Endothelial cell (in vitro differentiated cells): ENCODE measurements around the gene SNAI3. TPM values are rescaled to one million over a fixed set of nuclear protein-coding genes. Genes with fewer than 3 reads are reported as not detected.

Experiments
- DNase-seq: peaks from one replicate; pipeline ENCODE4 v3.0.0; 2021; ENCODE audit warnings: low spot score
- H3K27ac Mint-ChIP-seq: one replicate; pipeline ENCODE4 v1.8.0; 2021; ENCODE audit warnings: mixed read lengths, inconsistent platforms; ENCODE audit not compliant: unreplicated experiment
- H3K27me3 Mint-ChIP-seq: one replicate; pipeline ENCODE4 v1.8.0; 2021; ENCODE audit warnings: mild to moderate bottlenecking, moderate library complexity, mixed read lengths, inconsistent platforms; ENCODE audit not compliant: unreplicated experiment
- H3K36me3 Mint-ChIP-seq: one replicate; pipeline ENCODE4 v1.8.0; 2021; ENCODE audit warnings: mild to moderate bottlenecking, low read depth, mixed read lengths, inconsistent platforms; ENCODE audit not compliant: unreplicated experiment
- H3K4me1 Mint-ChIP-seq: one replicate; pipeline ENCODE4 v1.8.0; 2021; ENCODE audit warnings: mild to moderate bottlenecking, mixed read lengths, inconsistent platforms; ENCODE audit not compliant: unreplicated experiment
- H3K4me3 Mint-ChIP-seq: one replicate; pipeline ENCODE4 v1.8.0; 2021; ENCODE audit warnings: mild to moderate bottlenecking, mixed read lengths, inconsistent platforms; ENCODE audit not compliant: unreplicated experiment
- H3K9me3 Mint-ChIP-seq: one replicate; pipeline ENCODE4 v1.8.0; 2021; ENCODE audit warnings: mixed read lengths, inconsistent platforms; ENCODE audit not compliant: unreplicated experiment
- total RNA-seq: library from RNA; stranded (reverse); fragmentation: NEBNext Ultra II Directional; extraction: Animal tissue kit (Norgen Biotek cat#: 25700); gene quantifications from one replicate; pipeline ENCODE4 v1.2.1, GENCODE V29; 2021; ENCODE audit not compliant: unreplicated experiment
- TF ChIP-seq, protein P1 (sequence below): fragments of 200-600 bp; sonication (generic); IDR thresholded peaks from one replicate; pipeline ENCODE4 v1.5.0; 2021; ENCODE audit warnings: antibody characterized with exemption; ENCODE audit not compliant: unreplicated experiment

SNAI3 gene
- total RNA-seq, 1 donor from 2014 or later: 2.6 TPM

DNA sequence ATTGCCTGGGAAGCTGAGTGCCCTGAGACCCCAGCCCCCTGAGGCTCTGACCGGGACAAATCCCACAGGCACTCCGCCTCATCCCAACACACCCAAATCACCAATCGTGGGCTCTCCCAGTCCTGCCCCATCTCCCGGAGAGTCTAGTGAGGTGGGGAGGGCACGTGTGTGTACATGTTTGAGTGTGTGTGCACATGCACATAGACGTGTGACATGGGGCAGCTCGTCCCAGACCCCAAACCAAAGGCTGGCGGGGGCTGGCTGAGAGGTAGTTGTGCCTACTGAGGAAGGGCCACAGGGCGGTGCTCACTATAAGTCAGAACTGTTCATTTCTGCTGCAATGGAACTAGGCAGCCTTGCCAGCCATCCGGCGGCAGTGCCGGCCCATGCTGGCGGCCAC is 8.6 kb downstream of the SNAI3 start:
- H3K27ac Mint-ChIP-seq: no peak overlapping the region
- no peaks in the 10 kb centered on the region for H3K9me3 Mint-ChIP-seq
- peaks cover 4% of the 10 kb centered on the region for H3K36me3 Mint-ChIP-seq
- TF ChIP-seq, protein P1, sequence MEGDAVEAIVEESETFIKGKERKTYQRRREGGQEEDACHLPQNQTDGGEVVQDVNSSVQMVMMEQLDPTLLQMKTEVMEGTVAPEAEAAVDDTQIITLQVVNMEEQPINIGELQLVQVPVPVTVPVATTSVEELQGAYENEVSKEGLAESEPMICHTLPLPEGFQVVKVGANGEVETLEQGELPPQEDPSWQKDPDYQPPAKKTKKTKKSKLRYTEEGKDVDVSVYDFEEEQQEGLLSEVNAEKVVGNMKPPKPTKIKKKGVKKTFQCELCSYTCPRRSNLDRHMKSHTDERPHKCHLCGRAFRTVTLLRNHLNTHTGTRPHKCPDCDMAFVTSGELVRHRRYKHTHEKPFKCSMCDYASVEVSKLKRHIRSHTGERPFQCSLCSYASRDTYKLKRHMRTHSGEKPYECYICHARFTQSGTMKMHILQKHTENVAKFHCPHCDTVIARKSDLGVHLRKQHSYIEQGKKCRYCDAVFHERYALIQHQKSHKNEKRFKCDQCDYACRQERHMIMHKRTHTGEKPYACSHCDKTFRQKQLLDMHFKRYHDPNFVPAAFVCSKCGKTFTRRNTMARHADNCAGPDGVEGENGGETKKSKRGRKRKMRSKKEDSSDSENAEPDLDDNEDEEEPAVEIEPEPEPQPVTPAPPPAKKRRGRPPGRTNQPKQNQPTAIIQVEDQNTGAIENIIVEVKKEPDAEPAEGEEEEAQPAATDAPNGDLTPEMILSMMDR: no peak
- no peak overlapping the region for H3K4me3 Mint-ChIP-seq
- peaks cover 4% of the 10 kb centered on the region for H3K27me3 Mint-ChIP-seq
- DNase-seq: no peak
- no peaks in the 10 kb centered on the region for H3K4me1 Mint-ChIP-seq

DNA sequence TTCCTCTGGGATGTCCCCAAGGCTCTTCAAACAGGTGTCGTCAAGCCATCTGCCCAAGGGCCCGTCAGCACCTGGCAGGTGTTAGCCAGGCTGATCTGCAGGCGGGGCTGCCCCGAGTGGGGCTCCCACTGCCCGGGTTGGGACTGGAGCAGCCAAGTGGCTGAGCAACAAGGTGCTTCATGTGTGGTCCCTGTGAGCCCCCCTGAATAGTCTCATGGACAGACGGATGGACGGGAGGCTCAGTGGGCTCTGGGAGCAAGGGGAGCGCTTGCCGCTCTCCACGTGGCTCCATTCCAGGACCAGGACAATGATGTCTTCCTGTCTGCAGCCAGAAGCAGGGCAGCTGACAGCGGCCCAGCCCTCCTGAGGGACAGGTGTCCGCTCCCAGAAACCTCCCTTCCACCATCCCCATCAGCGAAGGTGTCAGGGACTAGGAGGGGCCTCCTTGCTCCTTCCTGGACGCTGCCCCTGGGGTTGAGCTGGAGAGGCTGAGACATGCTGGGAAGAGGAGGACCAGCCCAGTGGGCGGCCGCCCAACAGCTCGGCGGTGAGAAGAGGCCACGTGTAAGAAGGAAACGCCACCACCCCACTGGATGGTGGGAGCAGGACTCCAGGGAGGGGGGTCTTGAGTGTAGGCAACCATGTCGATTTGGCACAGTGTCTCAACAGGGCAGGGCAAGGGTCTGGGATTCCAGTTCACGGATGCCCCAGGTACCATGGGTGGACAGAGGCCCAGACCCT is 9.6 kb downstream of the SNAI3 start:
- DNase-seq: no peak
- H3K27ac Mint-ChIP-seq: no peak overlapping the region

DNA sequence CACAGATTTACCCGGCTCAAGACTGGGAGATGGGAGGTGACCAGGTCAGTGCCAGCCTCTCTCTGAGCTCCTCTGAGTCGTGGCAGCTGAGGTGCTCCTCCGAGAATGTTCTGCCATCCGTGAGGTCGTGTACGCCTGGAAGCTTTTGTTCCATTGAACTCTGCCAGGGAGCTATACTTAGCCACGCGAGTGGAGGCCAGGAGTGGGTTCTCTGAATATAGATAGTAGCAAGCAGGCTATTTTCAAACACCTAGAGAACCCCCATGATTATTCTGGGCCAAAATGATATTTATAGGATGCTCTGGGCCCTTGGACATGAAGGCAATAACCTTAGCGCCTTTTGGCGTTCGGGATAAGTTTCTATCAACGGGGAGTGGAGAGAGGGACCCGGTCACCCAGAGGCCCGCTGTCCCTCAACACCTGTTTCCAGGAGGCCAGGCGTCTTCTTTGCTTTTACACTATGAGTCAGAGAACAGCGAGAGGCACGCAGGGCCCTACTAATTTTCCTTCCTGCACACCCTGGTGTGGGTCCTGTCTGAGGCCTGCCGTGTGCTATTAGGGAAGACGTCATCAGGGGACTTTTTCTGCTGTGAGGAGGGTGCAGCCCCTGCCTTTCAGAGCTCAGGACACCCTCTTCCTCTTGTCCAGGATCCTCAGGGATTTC is 12.5 kb downstream of the SNAI3 start:
- H3K27ac Mint-ChIP-seq: no peak overlapping the region
- TF ChIP-seq, protein P1: no peak
- H3K36me3 Mint-ChIP-seq: peaks cover 5% of the 10 kb centered on the region
- DNase-seq: no peak
- peaks cover 4% of the 10 kb centered on the region for H3K27me3 Mint-ChIP-seq
- H3K4me1 Mint-ChIP-seq: no peaks in the 10 kb centered on the region
- H3K4me3 Mint-ChIP-seq: no peak overlapping the region
- H3K9me3 Mint-ChIP-seq: no peaks in the 10 kb centered on the region

More for the DNA sequence above, 9.6 kb downstream of the SNAI3 start:
- TF ChIP-seq, protein P1: no peak
- H3K27me3 Mint-ChIP-seq: peaks cover 4% of the 10 kb centered on the region
- H3K9me3 Mint-ChIP-seq: no peaks in the 10 kb centered on the region
- H3K36me3 Mint-ChIP-seq: peaks cover 4% of the 10 kb centered on the region
- no peak overlapping the region for H3K4me3 Mint-ChIP-seq
- no peaks in the 10 kb centered on the region for H3K4me1 Mint-ChIP-seq

DNA sequence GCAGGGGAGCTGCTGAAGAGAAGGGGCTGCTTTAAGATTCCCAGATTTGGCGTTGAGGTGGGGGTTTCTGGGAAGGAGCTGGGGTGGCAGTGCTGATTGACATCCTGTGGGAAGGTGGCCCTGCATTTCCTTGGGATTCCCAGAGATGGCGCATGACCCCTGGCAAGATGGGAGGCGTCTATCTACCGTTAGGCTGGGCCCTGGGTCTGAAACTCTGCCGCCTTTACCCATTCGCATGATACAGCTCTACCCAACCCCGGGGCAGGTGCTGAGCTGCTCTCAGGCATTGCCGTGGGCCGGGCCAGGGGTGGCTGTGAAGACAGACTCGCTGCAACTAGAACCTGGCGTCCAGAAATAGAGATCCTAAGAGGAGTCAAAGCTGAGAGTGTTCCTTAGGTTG is 13.5 kb downstream of the SNAI3 start:
- no peaks in the 10 kb centered on the region for H3K9me3 Mint-ChIP-seq
- H3K36me3 Mint-ChIP-seq: peaks cover 9% of the 10 kb centered on the region
- DNase-seq: peak; percentile 59
- peaks cover 3% of the 10 kb centered on the region for H3K4me1 Mint-ChIP-seq
- H3K4me3 Mint-ChIP-seq: no peak overlapping the region
- peak overlapping the region; percentile 36 for H3K27ac Mint-ChIP-seq
- TF ChIP-seq, protein P1: peak; percentile 30
- peaks cover 9% of the 10 kb centered on the region for H3K27me3 Mint-ChIP-seq

- Mint-ChIP-seq H3K4me3 (no peak overlapping the region), H3K27me3 (peaks cover 9% of the 10 kb centered on the region), H3K9me3 (no peaks in the 10 kb centered on the region), H3K27ac (no peak overlapping the region), H3K4me1 (peaks cover 7% of the 10 kb centered on the region), H3K36me3 (peaks cover 12% of the 10 kb centered on the region)
- DNase-seq: no peak
- TF ChIP-seq, protein P1: no peak
Measured at GRCh38 chr16:88671806-88672205, 14.5 kb downstream of the SNAI3 start.
